ENCODE measurements around the gene KIF23.

The KIF23 gene

GRCh38 chr15:69450968-69451695, 37.0 kb downstream of the KIF23 start:
- no peak for DNase-seq (ENCODE audit: low spot score)
- no peak for ATAC-seq (ENCODE audit: low read depth)
- Histone ChIP-seq H3K27ac (ENCODE audit: poor library complexity, severe bottlenecking) (peak overlapping the region; percentile 85), H3K9me3 (ENCODE audit: severe bottlenecking) (no peaks in the 10 kb centered on the region), H3K4me3 (ENCODE audit: severe bottlenecking) (peak overlapping the region; percentile 92), H3K36me3 (ENCODE audit: low read depth) (peaks cover 62% of the 10 kb centered on the region), H3K27me3 (ENCODE audit: insufficient read depth, poor library complexity, severe bottlenecking) (no peaks in the 10 kb centered on the region), H3K4me1 (ENCODE audit: insufficient read depth, poor library complexity, severe bottlenecking) (peaks cover 17% of the 10 kb centered on the region)
- no peak for TF ChIP-seq CTCF (IDR thresholded peaks at IDR 0.05; ENCODE audit: poor library complexity, severe bottlenecking)

GRCh38 chr15:69451951-69452691, 38.0 kb downstream of the KIF23 start:
- no peaks in the 10 kb centered on the region for H3K27me3 ChIP-seq (ENCODE audit: insufficient read depth, poor library complexity, severe bottlenecking)
- peaks cover 17% of the 10 kb centered on the region for H3K4me1 ChIP-seq (ENCODE audit: insufficient read depth, poor library complexity, severe bottlenecking)
- peak overlapping the region; percentile 92 for H3K4me3 ChIP-seq (ENCODE audit: severe bottlenecking)
- DNase-seq (ENCODE audit: low spot score) (no peak), ATAC-seq (ENCODE audit: low read depth) (peak; percentile 43)
- H3K9me3 ChIP-seq (ENCODE audit: severe bottlenecking), result no peaks in the 10 kb centered on the region
- no peak for TF ChIP-seq CTCF (IDR thresholded peaks at IDR 0.05; ENCODE audit: poor library complexity, severe bottlenecking)
- H3K27ac ChIP-seq (ENCODE audit: poor library complexity, severe bottlenecking), result peak overlapping the region; percentile 85
- H3K36me3 ChIP-seq (ENCODE audit: low read depth), result peaks cover 62% of the 10 kb centered on the region

- Histone ChIP-seq H3K27me3 (ENCODE audit: insufficient read depth, poor library complexity, severe bottlenecking) (no peaks in the 10 kb centered on the region), H3K36me3 (ENCODE audit: low read depth) (peaks cover 61% of the 10 kb centered on the region), H3K4me3 (ENCODE audit: severe bottlenecking) (peak within 1 kb of the TSS; percentile 92), H3K9me3 (ENCODE audit: severe bottlenecking) (no peaks in the 10 kb centered on the region), H3K27ac (ENCODE audit: poor library complexity, severe bottlenecking) (peak within 1 kb of the TSS; percentile 85), H3K4me1 (ENCODE audit: insufficient read depth, poor library complexity, severe bottlenecking) (peaks cover 17% of the 10 kb centered on the region)
- DNase-seq (ENCODE audit: low spot score) (peak; percentile 97), ATAC-seq (ENCODE audit: low read depth) (peak; percentile 77)
- no peak for TF ChIP-seq CTCF (IDR thresholded peaks at IDR 0.05; ENCODE audit: poor library complexity, severe bottlenecking)
These were observed 38.8 kb downstream of the KIF23 start, which contains the start of gene RPLP1 for GRCh38 chr15:69452692-69453521. Gene RPLP1, plus strand, starts transcription at chr15:69452818. Its CDS starts 131 bp downstream, at chr15:69452949.

- no peak for TF ChIP-seq CTCF (IDR thresholded peaks at IDR 0.05; ENCODE audit: poor library complexity, severe bottlenecking)
- Histone ChIP-seq H3K36me3 (ENCODE audit: low read depth) (peaks cover 53% of the 10 kb centered on the region), H3K27ac (ENCODE audit: poor library complexity, severe bottlenecking) (peak overlapping the region; percentile 85), H3K4me3 (ENCODE audit: severe bottlenecking) (peak overlapping the region; percentile 92), H3K27me3 (ENCODE audit: insufficient read depth, poor library complexity, severe bottlenecking) (no peaks in the 10 kb centered on the region), H3K4me1 (ENCODE audit: insufficient read depth, poor library complexity, severe bottlenecking) (peaks cover 17% of the 10 kb centered on the region), H3K9me3 (ENCODE audit: severe bottlenecking) (no peaks in the 10 kb centered on the region)
- DNase-seq (ENCODE audit: low spot score) (no peak), ATAC-seq (ENCODE audit: low read depth) (no peak)
These were observed 40.8 kb downstream of the KIF23 start for GRCh38 chr15:69454953-69455352.

All from RWPE2 (cell line).